Sigmoid colon (tissue), 4 donors: ENCODE results near the gene MID1.

ENCODE experiments used
- EP300 ChIP-seq, 4 donors: sonication (generic); formaldehyde crosslinking; IDR thresholded peaks; one replicate each; pipeline ENCODE4 v1.6.1; 2017; ENCODE audit warnings: antibody characterized with exemption in 4 of 4
- TF ChIP-seq, protein P1 (sequence below), 4 experiments: fragments of 450-650 bp in 3 of 4; fragments of 200-600 bp in 1 of 4; IDR thresholded peaks; one replicate each; pipeline ENCODE4 v1.5.1; 2016 to 2019; ENCODE audit warnings: antibody characterized with exemption in 4 of 4, mild to moderate bottlenecking in 3 of 4, moderate library complexity in 2 of 4

DNA sequence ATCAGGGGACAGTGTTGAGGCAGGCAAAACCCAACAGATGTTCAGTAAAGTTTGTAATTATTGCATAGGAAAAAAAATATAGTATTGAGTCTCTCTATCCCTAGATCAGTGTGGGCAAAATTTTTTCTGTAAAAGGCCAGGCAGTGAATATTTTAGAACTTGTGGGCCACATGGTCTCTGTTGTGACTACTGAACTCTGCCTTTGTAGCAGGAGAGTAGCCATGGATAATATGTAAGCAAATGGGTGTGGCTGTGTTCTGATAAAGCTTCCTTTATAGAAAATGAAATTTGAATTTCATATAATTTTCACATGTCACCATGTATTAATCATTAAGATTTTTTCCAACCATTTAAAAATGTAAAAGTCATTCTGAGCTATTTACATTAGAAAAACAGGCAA lies 193.1 kb downstream of the MID1 start:
- TF ChIP-seq, protein P1, sequence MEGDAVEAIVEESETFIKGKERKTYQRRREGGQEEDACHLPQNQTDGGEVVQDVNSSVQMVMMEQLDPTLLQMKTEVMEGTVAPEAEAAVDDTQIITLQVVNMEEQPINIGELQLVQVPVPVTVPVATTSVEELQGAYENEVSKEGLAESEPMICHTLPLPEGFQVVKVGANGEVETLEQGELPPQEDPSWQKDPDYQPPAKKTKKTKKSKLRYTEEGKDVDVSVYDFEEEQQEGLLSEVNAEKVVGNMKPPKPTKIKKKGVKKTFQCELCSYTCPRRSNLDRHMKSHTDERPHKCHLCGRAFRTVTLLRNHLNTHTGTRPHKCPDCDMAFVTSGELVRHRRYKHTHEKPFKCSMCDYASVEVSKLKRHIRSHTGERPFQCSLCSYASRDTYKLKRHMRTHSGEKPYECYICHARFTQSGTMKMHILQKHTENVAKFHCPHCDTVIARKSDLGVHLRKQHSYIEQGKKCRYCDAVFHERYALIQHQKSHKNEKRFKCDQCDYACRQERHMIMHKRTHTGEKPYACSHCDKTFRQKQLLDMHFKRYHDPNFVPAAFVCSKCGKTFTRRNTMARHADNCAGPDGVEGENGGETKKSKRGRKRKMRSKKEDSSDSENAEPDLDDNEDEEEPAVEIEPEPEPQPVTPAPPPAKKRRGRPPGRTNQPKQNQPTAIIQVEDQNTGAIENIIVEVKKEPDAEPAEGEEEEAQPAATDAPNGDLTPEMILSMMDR (IDR thresholded peaks at IDR 0.05): no peak
- TF ChIP-seq EP300 (IDR thresholded peaks at IDR 0.05): no peak
